Suprapubic skin (tissue), 4 donors: Measurements from ENCODE around the gene TTL. TPM values are rescaled to one million over a fixed set of nuclear protein-coding genes. Genes with fewer than 3 reads are reported as not detected.
"Not testable (repeated sequence)": the region's sequence is repeated elsewhere in the genome, so short reads cannot be mapped to it uniquely, and the experiment has no call there.

Experiments used
- DNase-seq, 2 donors: peaks; one replicate each; pipeline ENCODE4 v3.0.0-alpha.2; 2019; ENCODE audit warnings: low spot score in 2 of 2
- H3K27ac ChIP-seq: fragments of 200-600 bp; sonication (generic); one replicate; pipeline ENCODE4 v1.5.1; 2019
- H3K27me3 ChIP-seq: fragments of 200-600 bp; sonication (generic); one replicate; pipeline ENCODE4 v1.5.1; 2019
- H3K36me3 ChIP-seq: fragments of 200-600 bp; sonication (generic); one replicate; pipeline ENCODE4 v1.5.1; 2019
- H3K4me1 ChIP-seq: fragments of 200-600 bp; sonication (generic); one replicate; pipeline ENCODE4 v1.5.1; 2019
- H3K4me3 ChIP-seq: fragments of 200-600 bp; sonication (generic); one replicate; pipeline ENCODE4 v1.5.1; 2019; ENCODE audit warnings: mild to moderate bottlenecking
- H3K9me3 ChIP-seq: fragments of 200-600 bp; sonication (generic); one replicate; pipeline ENCODE4 v1.5.1; 2019
- CTCF ChIP-seq, 2 donors: fragments of 200-600 bp in 1 of 2; fragments of 450-650 bp in 1 of 2; sonication (generic) in 1 of 2; IDR thresholded peaks; one replicate each; pipeline ENCODE4 v1.5.1; 2016 to 2019; ENCODE audit warnings: antibody characterized with exemption in 2 of 2, mild to moderate bottlenecking in 1 of 2, moderate library complexity in 1 of 2
- EP300 ChIP-seq: sonication (generic); formaldehyde crosslinking; IDR thresholded peaks from one replicate; pipeline ENCODE4 v1.6.1; 2017; ENCODE audit warnings: antibody characterized with exemption
- POLR2A ChIP-seq, 2 donors: fragments of 450-650 bp; IDR thresholded peaks; one replicate each; pipeline ENCODE4 v1.6.1; 2017; ENCODE audit warnings: antibody characterized with exemption in 2 of 2, mild to moderate bottlenecking in 2 of 2, moderate library complexity in 2 of 2
- POLR2AphosphoS5 ChIP-seq, 3 donors: sonication (generic); formaldehyde crosslinking; IDR thresholded peaks; one replicate each; pipeline ENCODE4 v1.6.1; 2017; ENCODE audit warnings: antibody characterized with exemption in 3 of 3
- WGBS: methylation state at CpG from one replicate; pipeline ENCODE4 v1.1.5; 2018; 5-methylcytosine and 5-hydroxymethylcytosine counted together
- total RNA-seq, 4 donors: library from RNA; depleted of rRNA; stranded (reverse); fragments of >200 nt; gene quantifications; one replicate each; pipeline ENCODE4 v1.1.0, GENCODE V29; 2016

The TTL gene
- total RNA-seq, 4 donors from 2014 or later = 25.9 to 43.7 (median 32.0) TPM

GRCh38 chr2:112500850-112501484 lies 19.0 kb downstream of the TTL start:
- not testable (repeated sequence) for H3K27me3 ChIP-seq, H3K9me3 ChIP-seq, H3K4me1 ChIP-seq, H3K27ac ChIP-seq, H3K4me3 ChIP-seq, H3K36me3 ChIP-seq, DNase-seq
- 53% methylated on average over 9 of the region's 10 CpGs for WGBS
- TF ChIP-seq CTCF (IDR thresholded peaks at IDR 0.05) = peak; percentile 2 to 25

- not testable (repeated sequence) for H3K9me3 ChIP-seq, H3K4me3 ChIP-seq, DNase-seq, H3K27me3 ChIP-seq, H3K4me1 ChIP-seq, H3K27ac ChIP-seq
- WGBS = 92% methylated on average over 6 of the region's 32 CpGs
- H3K36me3 ChIP-seq = peaks cover 16% of the 10 kb centered on the region
These were observed 27.5 kb downstream of the TTL start for GRCh38 chr2:112509239-112509998.

GRCh38 chr2:112516801-112517200 lies 34.8 kb downstream of the TTL start:
- DNase-seq = no peak
- WGBS = 99% methylated on average over 3 of the region's 3 CpGs
- no peaks in the 10 kb centered on the region for H3K27me3 ChIP-seq
- no peak overlapping the region for H3K27ac ChIP-seq
- H3K4me1 ChIP-seq = no peaks in the 10 kb centered on the region
- H3K9me3 ChIP-seq = no peaks in the 10 kb centered on the region
- TF ChIP-seq CTCF (IDR thresholded peaks at IDR 0.05) = no peak
- TF ChIP-seq POLR2AphosphoS5 (IDR thresholded peaks at IDR 0.05) = no peak
- TF ChIP-seq EP300 = no peak
- no peak for TF ChIP-seq POLR2A (IDR thresholded peaks at IDR 0.05)
- H3K36me3 ChIP-seq = peaks cover 50% of the 10 kb centered on the region
- H3K4me3 ChIP-seq = no peak overlapping the region

- no peak overlapping the region for H3K27ac ChIP-seq
- no peaks in the 10 kb centered on the region for H3K9me3 ChIP-seq
- 82% methylated on average over 7 of the region's 7 CpGs for WGBS
- H3K27me3 ChIP-seq = no peaks in the 10 kb centered on the region
- no peaks in the 10 kb centered on the region for H3K4me1 ChIP-seq
- TF ChIP-seq POLR2A (IDR thresholded peaks at IDR 0.05) (no peak), CTCF (IDR thresholded peaks at IDR 0.05) (no peak), POLR2AphosphoS5 (IDR thresholded peaks at IDR 0.05) (no peak), EP300 (no peak)
- no peak overlapping the region for H3K4me3 ChIP-seq
- H3K36me3 ChIP-seq = peaks cover 54% of the 10 kb centered on the region
- DNase-seq = no peak
These were observed 36.9 kb downstream of the TTL start for GRCh38 chr2:112518807-112519206.

- no peak for TF ChIP-seq POLR2A (IDR thresholded peaks at IDR 0.05)
- no peak for TF ChIP-seq CTCF (IDR thresholded peaks at IDR 0.05)
- TF ChIP-seq EP300 = no peak
- no peak for TF ChIP-seq POLR2AphosphoS5 (IDR thresholded peaks at IDR 0.05)
- 87% methylated on average over 9 of the region's 9 CpGs for WGBS
- no peak overlapping the region for H3K27ac ChIP-seq
- no peaks in the 10 kb centered on the region for H3K4me1 ChIP-seq
- no peak overlapping the region for H3K4me3 ChIP-seq
- no peak for DNase-seq
- no peaks in the 10 kb centered on the region for H3K27me3 ChIP-seq
- no peaks in the 10 kb centered on the region for H3K9me3 ChIP-seq
- peaks cover 51% of the 10 kb centered on the region for H3K36me3 ChIP-seq
These were observed 37.5 kb downstream of the TTL start for GRCh38 chr2:112519506-112519905.
